ELF-1 (cell line): ENCODE measurements around the gene C11orf91.
"Not testable (repeated sequence)": the region's sequence is repeated elsewhere in the genome, so short reads cannot be mapped to it uniquely, and the experiment has no call there.

Source experiments
- DNase-seq: peaks from one replicate; pipeline ENCODE4 v3.0.0-alpha.2; 2016; ENCODE audit warnings: low read depth, low spot score

The C11orf91 gene

DNA sequence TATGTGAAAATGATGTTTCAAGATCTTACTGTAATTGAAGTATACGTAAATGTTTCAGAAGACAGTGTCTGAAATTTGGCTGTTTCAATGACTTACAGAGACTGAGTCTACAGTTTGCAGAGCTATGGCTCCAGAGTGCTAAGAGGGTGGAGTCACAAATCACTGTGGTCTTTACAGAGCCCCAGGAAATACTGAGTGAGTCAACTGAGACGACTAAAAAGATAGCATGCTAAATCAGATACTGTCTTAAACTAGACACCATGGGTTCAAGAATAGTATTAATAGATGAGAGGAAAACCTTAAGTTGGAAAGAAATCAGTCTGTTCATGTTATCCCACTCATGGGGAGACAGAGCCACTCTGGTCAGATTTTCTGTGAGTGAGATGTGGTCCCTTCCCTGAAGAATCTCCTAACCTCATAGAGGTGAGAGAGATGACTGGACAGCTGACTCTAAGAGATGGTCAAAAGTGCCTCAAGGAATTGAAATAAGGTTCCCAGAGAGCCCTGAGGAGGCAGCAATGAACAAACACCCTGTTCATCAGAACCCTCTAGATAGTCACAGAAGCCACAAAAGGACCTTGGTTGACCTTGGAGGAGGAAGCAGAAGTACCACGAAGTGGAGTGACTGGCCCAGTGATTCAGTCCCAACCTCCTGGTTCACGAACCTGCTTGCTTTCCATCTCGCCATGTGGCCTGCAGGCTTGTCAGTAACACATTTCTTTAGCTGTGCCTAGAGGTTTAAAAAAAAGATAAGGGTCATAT lies 30.2 kb downstream of the C11orf91 start:
- no peak for DNase-seq

DNA sequence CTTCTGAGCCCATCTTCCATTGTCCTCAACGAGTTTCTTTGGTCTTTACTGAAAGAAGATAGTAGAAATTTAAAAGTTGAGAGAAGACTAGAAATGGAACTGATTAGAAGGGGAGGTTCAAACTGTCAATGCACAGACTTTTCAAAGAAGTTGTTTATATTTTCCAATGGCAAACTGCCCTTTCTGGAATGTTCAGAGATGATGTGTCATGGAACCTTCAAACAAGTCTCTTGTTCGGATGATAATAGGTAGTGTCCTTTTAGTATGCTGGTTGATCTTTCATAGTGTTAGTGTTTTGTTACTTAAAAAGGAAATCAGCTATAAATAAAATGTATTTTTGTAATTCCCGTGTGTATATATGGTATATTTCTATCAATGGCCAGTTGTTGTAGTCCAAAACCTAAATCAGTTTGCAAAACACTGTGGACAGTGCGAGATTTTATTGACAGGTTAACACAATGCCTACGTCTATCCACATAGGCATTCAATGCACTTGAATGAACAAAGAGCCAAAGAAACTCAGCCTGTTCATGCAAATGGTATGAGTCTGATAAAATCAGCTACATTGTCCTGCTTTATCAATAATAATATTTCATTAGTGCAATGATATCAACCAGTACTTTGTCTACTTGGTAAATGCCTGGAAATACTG lies 30.9 kb downstream of the C11orf91 start:
- DNase-seq: no peak

DNA sequence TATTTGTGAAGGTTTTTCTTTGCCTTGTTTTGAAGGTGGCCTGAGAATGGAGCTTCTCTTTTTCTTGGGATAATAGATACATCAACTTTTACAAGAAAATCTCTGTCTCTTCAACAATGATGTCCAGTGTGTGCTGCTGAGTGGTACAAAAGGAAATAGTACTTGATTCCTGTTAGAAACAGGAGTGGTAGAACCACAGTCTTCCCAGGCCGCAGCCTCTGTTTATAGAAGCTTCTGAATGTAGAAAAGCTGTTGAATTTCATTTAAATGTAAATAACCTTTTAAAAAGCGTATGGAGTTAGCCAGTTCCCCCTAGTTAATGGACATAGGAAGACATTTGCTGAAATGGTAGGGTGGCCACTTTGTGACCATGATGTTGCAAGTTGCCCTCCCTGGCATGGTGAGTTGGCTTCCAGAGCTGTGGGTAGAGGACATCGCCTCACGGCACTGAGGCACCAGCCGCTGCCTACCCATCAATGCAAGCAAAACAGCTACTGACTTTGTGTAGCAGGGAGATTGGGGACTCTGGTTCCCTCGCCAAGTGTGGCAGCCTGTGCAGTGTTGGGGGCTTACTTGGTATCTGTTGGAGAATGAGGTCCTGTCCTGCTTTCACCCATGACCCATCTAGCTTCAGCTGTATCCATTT lies 31.6 kb downstream of the C11orf91 start:
- DNase-seq: no peak

DNA sequence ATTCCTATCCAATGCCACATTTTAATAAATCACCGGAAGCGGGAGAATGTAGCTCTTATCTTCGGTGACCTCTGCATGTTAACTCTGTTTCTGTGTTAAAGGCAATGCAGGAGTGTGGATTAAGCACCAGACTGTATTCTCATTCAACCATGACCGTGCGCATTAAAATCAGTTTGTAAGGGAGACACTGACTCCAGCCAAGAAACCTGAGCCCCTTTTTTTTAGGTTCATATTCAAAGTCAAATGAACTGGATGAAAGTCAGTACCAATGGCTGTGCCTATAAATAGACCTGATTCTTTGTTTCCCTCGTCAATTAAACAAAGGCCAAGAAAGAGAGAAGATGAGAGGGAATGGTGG lies 32.2 kb downstream of the C11orf91 start:
- DNase-seq: no peak

DNA sequence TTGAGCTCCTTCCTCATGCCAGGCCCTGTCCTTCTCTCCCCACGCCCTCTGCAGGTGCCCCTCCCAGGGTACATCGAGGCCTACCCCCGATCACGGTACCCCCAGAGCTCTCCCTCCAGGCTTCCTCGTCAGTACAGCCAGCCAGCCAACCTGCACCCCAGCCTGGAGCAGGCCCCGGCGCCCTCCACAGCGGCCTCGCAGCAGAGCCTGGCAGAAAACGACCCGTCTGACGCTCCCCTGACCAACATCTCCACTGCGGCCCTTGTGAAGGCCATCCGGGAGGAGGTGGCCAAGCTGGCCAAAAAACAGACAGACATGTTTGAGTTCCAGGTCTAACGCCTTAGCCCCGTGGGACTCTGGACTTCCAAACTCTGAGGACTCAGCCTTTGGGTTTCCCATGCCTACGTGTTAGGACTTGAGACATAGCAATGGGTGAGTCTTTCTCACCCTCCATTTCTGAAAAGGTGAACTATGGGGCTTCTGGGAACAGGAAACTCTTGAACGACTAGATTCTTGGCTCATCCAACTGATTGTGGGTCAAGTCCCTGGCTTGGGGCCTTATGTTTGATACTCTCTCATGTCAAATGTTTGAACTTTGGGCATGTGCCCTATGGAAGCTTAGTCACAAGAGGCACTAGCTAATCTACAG lies 32.7 kb downstream of the C11orf91 start:
- no peak for DNase-seq

DNA sequence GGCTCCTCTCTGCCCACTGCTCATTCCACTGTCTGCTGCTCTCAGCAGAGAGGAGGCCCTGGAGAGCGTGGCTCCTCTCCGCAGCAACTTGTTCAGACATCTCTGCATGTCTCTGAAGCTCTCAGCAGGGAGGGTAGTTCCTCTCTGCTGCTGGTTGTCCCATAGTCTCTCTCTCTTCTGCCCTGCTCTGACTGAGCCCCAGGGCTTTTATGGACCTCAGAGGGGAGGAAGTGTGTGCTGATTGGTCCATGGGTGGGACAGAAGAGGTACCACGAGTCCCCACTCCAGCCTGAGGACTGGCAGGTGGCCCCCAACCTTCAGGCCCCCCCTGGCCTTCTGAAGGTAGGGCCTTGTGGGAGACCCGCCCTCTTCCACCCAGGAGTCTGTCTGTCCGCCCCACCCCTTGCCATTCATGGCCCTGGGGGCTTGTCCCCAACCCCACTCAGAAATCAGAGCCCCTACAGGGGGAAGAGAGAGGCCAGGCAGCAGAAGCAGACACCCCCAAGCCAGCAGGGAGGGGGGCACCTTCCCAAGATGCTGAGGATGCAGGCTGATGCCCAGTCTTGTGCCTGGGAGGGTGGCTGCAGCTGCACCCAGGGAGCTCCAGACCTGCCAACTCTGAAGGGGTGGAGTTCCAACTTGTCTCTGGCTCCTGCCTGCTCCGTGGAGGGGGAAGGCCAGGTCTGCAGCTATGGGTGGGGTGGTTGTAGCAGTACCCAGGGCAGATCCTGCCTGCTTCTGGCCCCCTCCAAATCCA lies 35.1 kb downstream of the C11orf91 start:
- DNase-seq: no peak

DNA sequence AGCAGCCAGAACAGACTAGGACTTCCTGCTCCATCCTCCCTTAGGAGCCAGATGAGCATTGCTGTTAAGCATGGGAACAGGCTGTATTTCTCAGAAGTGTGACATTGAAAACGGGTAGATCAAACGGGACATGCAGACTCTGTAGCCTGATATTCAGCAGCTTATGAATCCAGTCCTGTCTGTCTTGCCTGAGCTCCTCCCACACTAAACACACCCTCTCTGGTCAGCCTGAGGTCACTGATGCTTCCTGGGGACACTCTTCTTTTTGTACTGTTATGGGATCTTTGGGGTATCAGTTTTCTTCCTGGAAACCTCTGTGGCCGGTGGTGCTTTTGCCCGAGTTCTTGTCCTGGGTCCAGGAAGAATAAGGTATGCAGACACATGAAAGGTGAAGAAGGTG lies 35.8 kb downstream of the C11orf91 start:
- no peak for DNase-seq

DNA sequence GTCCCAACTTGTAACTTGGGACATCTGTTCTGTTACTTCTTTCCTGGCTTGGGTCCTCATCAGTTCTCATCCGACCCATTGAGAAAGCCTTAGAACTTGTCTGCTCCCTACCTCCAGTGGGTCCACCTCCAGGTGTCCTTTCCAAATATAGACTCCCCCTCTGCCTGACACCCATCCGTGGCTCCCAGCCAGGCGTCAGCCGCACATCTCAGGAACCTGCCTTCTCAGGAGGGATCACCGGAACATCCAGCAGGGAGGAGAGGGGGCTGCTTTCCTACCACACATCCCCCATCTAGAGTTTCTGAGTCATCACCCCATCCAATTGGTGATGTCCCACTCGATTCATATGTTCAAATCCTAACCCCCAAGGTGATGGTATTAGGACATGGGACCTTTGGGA lies 36.5 kb downstream of the C11orf91 start:
- no peak for DNase-seq

DNA sequence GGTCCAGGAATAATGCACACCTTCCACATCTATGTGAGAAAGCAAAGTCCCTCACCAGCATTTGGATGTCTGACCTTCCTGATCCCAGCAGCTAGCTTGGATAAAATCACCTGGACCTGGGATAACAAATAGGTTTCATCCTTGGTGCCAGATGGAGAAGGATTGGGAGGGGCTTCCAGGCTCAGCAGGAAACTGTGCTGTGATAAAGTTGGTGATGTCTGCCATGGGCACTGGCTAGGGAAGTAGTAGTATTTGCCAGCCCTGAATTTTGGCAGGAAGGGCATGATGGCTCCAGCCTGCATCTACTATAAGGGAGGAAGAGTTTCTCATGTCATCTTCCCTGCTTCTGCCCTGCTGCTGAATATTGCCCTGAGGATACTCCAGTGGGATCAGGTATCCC lies 37.5 kb downstream of the C11orf91 start:
- DNase-seq: no peak

DNA sequence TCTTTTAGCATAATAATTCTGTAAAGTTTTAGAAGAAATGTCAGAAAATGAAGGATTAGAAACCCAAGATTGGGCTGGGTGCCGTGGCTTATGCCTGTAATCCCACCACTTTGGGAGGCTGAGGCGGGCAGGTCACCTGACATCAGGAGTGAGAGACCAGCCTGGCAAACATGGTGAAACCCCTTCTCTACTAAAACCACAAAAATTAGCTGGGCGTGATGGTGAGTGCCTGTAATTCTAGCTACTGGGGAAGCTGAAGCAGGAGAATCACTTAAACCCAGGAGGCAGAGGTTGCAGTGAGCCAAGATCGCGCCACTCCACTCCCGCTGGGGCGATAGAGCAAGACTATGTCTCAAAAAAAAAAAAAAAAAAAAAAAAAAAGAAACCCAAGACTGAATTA lies 39.1 kb downstream of the C11orf91 start:
- not testable (repeated sequence) for DNase-seq

DNA sequence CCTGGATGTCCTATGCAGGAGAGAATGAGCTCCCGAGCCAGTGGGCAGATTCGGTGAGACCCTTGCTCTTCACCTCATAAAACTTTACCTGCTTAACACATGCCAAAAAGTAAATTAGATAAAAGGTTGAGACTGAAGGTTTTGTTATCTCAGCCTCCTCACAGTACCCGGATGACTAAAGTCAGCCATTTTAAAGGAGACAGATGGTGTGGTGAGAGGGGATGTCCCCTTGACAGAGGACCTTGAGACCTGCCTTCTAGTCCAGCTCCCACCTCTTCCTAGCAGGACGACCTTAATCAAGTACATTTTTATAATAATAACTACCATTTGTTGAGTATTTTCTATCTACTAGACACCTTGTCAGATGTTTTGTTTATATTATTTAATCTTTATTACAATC lies 39.7 kb downstream of the C11orf91 start:
- DNase-seq: no peak

DNA sequence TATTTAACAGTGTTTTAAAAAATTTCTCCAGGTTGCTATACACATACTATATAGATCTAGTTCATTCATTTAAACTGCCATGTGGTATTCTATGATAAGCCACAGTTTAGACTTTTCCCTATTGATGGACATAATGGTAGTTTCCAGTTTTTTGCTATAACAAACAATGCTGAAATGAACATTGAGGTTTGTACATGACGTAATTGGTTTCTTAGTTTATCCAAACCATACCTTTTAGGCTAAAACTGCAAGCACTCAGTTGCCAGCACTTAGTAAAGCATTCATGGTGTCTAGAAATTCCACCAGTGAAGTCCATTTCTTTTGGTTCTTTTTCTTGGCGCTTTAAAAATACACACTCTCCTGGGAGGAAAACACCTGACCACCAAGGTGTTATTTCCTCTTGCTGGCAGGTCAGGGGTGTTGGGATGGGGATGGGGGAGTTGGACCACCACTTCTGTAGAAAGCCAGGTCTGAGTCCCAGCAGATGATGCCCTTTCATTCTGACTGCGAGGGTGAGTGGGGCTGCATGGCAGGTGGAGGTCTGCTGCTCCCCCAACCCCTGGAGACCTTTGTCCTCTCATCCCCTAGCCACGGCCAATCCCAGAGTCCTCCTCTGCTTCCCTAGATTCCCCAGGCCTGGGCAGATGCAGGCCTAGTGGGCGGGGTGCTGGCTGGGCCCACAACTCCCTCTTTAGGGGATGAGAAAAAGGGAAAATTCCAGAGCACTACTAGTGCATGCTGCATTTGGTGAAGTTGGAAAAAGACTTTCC lies 41.1 kb downstream of the C11orf91 start:
- no peak for DNase-seq

DNA sequence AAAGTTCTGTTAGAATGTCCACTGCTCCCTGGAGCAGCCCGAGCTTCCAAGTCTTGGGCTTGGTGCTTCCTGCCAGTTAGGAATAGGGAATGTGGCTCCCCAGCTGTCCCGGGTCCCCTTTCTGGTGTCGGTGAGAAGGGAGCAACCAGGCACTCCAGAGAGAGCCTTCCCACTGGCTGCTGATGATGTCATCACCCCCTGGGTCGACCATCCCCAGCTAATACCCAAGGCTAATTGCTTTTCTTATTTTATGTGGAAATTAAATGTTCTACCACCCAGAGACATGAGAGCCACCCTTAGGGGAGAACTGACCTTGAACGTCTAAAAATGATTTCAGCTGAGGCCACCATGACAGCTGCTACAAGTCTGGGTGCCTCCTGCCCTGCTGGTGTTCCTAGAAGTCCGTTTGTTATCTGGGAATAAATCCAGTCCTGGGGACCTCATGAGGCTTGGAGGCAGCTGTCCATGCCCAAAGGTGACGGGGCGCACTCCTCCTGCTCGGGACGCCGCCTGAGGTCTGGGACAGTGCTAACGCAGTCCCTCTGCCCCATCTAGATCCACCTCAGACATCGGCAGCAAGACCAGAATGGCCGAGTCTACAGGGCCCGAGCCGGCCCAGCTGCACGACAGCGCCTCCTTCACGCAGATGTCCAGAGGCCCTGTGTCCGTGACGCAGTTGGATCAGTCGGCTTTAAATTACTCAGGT lies 42.3 kb downstream of the C11orf91 start:
- DNase-seq: no peak

DNA sequence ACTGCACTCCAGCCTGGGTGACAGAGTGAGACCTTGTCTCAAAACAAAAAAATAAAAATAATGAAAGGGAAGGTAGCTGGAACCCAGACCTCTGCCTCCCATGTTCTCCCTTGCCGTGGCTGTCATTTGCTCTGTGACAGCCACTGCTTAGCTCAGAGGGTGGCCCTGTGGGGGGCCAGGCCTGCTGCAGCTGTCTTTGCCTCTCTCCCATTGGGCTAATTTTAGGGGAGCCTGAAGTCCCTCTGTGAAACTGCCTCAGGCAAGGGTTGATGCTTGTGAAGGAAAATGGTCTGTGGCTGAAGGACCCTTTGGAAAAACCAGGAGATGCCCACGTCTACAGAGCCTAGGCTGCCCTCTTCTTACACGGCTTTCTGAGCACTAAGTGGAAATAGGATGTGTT lies 42.9 kb downstream of the C11orf91 start:
- no peak for DNase-seq

DNA sequence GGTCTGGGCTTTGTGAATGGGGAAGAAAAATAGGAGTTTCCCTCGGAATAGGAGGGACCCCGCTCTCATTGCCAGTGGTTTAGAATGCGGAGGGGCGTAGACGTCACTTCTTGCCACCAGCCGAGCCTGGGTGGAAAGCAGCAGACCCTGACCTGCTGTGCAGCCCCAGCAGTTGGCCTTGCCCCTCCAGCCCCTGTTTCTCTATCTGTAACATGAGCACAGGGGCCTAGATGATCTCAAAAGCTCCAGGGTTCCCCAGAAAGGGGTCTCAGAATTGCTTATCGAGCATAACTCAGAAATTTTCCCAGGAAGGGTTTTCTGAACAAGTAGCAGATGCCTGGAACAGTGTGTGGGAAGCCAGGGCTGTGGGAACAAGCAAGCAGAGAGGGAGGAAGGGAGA lies 43.9 kb downstream of the C11orf91 start:
- no peak for DNase-seq

DNA sequence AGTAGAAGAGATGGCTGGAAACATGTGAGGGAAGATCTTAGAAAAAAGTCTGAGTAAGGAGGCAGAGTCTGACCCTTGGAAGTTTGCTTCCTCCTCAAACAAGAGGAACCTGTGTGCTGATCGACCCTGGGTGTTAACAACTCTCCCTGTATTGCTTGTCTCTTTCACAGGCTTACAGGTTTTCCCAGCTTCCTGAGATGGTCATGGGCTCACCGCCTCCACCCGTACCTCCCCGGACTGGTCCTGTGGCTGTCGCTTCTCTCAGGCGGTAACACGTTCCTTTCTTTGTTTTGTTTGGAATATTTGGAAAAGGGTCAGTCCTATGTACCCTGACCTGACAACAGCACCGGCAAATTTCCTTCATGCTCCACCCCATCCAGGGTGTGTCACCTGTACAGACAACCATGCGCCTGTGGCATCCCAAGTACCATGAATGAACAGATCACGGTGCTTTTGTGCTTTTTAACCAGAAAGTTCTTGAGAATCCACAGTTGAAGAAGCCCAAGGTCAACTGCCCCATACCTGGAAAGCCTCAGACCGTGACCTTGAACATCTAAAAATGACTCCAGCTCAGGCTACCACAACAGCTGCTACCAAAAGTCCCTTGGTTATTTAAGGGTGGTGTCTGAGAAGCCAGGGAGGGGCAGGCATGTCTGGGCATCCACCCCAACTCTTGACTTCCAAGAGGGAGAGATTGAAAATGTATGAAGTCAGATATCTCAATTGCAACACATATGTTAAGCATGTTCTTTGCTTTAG lies 44.6 kb downstream of the C11orf91 start:
- no peak for DNase-seq

DNA sequence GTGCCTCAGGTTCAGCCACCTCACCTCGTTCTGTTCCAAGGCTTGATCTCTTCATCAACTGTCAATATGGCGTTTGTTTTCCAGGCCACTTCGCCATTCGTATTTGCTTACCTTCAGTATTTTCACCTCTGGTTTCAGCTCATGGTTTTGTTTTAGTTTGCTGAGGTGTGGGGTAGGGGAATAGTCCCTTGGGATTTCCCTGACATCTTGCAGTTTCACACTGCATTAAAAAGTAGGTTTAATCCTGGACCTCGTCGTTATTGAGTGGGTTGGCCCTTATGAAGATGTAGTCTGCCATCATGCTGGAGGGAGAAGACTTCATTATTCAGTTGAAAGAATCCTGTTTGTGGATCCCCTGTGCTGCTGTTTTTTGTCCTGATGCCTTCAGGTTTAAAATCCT lies 46.0 kb downstream of the C11orf91 start:
- no peak for DNase-seq

DNA sequence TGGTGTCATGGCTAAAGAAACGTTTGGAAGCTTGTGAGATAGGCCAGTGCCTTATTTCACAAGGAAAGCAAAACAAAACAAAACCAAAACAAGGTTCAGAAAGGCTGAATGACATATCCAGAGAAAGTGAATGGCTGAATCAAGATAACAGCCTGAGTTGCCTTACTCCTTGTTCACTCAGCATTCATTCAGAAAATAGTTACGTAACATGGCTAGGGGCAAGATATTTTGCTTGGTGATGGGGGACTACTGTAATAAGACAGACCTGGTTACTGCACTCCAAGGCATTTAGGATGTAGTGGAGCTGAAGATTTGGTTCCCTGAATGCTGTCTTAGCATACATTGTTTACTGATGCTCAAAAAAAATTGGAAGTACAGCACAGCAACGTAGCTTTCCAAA lies 47.7 kb downstream of the C11orf91 start:
- no peak for DNase-seq

DNA sequence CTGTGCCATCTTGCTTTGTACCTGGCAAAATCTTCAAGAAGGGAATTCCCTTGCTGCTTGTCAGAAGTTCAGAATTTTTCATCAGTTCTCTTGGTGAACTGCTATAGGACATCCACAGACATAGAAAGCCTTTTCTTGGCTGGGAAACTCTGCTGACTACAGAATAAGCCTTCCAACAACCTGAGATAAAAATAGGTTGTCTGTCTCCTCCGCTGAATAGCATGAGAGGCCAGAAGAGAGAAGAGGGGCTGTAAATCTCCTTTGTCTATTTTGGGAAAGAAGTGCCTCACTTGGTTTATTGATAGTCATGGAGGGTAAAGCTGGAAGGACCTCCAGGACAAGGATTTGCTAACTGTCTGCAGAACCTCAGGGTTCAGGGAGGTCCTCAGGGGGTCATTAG lies 48.2 kb downstream of the C11orf91 start:
- DNase-seq: no peak

DNA sequence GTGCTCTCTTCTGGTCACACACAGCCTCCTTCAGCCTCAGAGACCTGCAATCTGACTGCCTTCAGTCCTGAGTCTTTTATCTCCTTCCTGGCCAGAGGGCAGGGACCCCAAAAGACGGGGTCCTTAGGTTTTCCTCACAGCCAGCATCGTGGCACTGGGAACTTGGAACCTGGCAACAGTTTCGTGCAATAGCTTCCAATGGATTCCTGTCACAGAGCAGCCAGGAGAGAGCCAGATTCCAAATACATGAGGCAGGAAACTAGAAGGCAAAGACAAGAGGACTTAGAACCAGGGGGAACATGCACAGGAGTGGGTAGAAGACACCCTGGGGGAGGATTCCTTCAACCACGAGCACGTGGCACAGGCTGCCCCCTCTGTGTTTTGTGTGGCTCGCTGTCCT lies 48.6 kb downstream of the C11orf91 start:
- no peak for DNase-seq
